RKO (cell line): Measurements from ENCODE around the gene JAK3.
A peak's percentile ranks its signal among the peaks of the same experiment; 100 is the strongest.
"Not testable (repeated sequence)": the region's sequence is repeated elsewhere in the genome, so short reads cannot be mapped to it uniquely, and the experiment has no call there.

Experiments
- DNase-seq: peaks from one replicate; pipeline ENCODE4 v3.0.0-alpha.2; 2016; ENCODE audit warnings: low spot score

JAK3 gene

DNA sequence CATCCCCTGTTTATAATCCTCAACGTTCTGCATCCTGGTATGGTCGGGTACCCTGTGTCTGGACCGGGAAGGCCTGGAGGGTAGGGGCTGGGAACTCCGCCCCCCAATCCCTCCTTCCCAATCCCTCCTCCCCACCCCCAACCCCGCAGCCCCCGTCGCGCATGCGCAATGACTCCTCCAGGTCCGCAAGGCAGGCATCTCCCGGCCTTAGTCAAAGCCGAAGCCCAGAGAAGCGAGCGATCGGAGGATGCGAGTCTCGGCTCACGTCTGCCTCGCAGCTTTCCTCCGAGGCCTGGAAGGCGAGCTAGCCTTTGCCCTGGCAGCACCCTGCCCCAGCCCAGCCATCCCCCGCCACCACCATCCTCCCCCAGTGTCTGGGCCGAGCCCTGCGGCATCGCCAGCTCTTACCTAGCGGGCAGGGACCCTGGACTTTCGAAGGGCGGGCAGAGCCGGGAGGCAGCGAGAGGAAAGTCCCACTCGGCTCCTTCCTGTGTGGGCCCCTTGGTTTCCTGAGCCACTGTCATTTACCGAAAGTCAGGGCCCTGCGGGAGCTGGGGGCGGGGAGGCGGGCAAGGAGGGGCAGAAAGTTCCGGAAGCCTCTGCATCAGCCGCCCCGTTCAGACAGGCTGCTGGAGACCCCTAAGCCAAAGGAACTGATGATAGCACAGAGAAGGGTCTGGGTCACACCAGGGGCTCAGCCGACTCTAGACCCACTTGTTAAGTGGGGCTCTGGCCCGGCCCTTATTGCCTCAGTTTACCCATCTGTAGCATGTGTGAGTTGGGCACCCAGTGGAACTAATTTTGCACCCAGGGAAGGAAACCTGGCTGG, at the start of gene JAK3:
Gene JAK3, minus strand, starts transcription at position 445 of the 829 bp plus-strand sequence. CDS start 3,565 bp downstream, outside the sequence.
- no peak for DNase-seq

DNA sequence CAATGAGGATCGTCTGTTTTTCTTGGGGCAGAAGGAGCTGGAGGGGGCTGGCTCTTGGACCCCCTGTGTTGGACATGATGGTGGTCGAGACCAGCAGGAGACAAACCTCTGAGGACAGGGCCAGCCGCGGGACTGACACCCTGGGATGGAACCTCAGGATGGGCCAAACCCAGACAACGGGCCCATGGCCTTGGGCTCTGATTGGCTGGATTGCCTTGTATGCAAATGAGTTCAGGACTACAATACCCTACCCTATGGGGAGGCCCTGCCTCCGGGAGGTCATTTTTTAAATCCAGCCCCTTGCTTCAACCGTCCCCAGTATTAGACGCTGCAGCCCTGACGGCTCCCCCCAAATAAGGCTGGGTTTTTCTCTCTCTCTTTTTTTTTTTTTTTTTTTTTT, 46.0 kb upstream of the JAK3 start:
- DNase-seq: no peak

DNA sequence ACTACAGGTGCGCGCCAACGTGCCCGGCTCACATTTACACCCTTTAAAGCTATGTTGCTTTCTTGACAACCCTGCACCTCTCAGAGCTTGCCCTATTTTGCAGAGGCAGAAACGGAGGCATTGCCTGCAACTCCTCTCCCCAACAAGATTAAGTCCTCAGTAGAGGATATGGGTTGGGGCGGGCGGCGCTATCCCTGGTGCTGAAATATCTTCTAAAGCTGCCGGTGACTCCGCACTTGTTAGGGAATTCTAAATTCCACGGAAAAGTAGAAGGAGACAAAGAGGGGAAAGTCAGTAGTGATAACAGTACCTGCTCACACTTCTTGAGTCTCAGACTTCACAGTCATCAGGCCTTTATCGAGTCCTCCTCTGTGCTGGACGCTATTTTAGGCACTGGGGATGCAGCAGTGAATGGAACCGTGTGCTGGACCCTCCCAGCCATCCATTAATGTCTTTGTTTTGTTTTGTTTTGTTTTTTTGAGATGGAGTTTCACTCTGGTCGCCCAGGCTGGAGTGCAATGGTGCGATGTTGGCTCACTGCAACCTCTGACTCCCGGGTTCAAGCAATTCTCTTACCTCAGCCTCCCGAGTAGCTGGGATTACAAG, 41.9 kb upstream of the JAK3 start:
- peak; percentile 66 for DNase-seq

DNA sequence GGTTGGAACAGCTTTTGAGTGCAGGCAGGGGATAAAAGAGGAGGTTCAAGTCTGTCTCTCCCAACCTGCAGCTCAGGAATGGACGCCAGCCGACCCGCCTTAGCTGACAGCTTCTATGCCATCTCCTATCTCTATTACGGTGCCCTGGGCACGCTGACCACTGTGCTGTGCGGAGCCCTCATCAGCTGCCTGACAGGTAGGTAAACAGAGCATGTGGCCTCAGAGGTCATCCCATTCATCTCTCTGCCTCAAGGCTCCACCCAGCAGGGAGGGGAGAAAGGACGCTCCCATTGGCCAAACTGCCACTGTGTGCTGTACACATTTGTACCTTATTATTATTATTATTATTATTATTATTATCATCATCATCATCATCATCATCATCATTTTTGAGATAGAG, 40.5 kb upstream of the JAK3 start:
- no peak for DNase-seq

DNA sequence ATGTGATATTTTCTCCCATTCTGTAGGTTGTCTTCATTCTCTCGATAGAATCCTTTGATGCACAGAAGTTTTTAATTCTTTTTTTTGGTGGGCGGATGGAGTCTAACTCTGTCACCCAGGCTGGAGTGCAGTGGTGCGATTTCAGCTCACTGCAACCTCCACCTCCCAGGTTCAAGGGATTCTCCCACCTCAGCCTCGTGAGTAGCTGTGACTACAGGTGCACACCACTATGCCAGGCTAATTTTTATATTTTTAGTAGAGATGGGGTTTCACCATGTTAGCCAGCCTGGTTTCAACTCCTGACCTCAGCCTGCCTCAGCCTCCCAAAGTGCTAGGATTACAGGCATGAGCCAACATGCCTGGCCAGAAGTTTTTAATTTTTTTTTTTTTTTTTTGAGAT, 39.4 kb upstream of the JAK3 start:
- not testable (repeated sequence) for DNase-seq

DNA sequence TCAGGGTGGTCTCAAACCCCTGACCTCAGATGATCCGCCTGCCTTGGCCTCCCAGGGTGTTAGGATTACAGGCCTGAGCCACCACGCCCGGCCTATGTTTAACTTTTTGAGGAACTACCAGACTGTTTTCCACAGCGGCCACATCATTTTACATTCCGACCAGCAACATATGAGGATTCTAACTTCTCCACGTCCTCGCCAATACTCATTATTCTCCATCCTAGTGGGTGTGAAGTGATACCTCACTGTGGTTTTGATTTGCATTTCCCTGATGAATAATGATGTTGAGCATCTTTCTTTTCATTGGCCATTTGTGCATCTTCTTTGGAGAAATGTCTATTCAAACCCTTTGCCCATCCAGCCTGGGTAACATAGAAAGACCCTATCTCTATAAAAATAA, 38.7 kb upstream of the JAK3 start:
- DNase-seq: no peak

DNA sequence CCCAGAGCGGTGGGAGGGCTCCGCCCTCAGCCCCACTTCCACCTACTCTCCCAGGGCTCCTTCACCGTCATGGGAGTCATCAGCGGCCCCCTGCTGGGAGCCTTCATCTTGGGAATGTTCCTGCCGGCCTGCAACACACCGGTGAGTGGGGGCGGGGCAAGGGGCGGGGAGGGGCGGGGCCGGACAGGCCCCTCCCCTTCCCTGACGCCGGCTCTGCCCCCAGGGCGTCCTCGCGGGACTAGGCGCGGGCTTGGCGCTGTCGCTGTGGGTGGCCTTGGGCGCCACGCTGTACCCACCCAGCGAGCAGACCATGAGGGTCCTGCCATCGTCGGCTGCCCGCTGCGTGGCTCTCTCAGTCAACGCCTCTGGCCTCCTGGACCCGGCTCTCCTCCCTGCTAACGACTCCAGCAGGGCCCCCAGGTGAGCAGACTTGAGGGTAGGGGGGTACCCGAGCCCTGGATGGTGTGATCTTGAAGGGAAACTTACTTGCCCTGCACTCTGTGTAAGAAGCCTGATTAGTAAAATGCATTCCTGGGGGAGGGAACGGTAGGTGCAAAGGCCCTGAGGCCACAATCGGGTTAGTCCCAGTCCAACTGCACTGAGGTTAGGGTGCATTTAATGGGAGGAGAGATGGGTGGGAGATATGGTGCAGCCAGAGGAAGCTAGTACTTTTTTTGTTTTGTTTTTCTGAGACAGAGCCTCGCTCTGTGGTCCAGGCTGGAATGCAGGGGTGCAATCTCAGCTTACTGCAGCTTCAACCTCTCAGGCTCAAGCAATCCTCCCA, 36.0 kb upstream of the JAK3 start:
- no peak for DNase-seq

DNA sequence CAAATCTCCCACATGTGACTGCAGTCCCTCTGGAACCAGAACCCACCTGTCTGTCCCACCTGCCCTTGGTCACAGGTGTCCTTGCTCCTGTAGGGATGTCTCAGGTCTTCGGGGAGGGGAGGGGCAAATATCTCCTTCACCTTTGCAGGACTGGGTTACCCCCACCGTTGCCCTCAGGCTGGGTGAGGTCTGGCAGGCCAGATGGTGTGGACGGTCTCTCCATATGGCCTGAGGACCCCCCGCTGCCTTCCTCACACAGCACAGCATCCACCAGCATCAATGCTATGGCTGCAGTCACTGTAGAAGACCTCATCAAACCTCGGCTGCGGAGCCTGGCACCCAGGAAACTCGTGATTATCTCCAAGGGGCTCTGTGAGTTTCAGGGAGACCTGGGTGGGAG, 33.9 kb upstream of the JAK3 start:
- DNase-seq: no peak

DNA sequence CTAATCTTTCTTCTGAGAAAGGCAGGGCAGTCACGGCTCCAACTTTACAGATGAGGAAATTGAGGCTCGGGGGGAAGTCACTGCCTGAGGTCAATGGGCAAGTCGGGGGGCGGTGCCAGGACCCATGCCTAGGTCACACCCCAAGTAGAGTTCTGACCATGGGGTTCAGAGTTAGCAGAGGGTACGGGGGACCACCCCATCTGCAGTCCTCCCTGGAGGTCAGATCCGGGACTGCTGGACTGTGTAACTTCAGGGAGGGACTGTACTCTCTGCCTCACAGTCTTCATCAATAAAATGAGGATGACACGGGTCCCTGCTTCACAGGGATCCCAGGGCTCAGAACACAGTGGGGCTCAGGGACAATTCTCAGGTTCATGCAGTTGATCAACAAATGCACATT, 31.7 kb upstream of the JAK3 start:
- DNase-seq: no peak

DNA sequence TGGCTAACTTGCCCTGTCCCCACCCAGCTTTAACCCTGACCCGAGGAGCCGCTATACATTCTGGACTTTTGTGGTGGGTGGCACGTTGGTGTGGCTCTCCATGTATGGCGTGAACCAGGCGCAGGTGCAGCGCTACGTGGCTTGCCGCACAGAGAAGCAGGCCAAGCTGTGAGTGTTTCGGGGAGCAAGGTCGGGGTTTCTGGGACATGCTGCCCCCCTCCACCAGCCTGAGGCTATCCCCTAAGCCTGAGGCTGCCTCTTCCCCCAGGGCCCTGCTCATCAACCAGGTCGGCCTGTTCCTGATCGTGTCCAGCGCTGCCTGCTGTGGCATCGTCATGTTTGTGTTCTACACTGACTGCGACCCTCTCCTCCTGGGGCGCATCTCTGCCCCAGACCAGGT, 29.9 kb upstream of the JAK3 start:
- no peak for DNase-seq

DNA sequence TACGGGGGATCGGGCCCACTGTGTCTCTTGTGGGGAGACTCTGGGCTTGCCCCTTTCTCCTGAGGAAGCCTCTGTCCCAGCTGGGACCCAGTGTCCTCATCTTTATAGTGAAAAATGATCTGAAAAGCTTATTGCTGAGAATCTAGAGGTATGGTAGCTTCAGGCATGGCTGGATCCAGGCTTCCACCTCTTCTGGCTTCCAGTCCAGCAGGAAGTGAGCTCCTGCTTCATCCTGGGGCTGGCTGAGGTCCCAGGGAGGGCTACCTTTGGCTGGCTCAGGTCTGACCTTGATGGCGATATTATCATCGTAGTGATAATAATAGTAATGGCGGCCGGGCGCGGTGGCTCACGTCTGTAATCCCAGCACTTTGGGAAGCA, 27.0 kb upstream of the JAK3 start:
- DNase-seq: no peak

DNA sequence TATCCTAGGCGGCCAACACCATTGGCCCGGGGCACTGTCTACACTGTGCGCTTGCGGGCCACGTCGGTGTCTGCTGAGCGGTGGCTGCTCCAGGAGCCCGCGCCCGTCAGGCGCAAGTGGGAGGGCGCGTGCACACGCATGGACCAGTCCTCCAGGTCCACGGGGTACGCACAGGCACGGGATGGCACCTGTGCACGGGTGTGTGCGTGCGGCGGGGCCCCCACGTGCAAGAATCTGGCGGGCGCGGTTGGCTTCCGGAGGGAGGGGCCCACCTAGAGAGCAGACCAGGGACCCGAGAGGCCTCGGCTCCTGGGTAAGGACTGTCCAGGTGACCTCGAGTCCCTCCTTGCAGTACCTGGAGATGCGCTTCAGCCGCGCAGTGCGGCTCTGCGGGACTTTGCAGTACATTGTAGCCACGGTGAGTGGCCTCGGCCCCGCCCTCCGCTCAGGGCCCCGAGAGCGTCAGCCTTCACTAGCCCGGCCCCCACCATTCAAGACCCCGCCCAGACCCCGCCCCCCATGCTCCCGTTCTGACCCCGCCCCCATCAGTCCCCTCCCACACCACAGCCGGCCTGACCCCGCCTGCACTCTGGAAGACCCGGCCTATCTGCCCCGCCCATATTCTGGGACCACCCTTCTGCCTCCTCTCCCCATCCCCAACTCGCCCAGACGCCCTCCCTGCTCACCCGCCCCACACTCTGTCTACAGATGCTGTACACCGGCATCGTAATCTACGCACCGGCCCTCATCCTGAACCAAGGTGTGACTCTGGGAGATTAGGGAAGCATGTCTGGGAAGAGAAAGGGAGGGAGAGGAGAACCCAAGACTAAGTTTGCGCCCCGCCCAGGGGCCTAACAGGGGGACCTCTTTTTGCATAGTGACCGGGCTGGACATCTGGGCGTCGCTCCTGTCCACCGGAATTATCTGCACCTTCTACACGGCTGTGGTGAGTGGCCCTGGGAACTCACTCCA, 26.3 kb upstream of the JAK3 start:
- no peak for DNase-seq

DNA sequence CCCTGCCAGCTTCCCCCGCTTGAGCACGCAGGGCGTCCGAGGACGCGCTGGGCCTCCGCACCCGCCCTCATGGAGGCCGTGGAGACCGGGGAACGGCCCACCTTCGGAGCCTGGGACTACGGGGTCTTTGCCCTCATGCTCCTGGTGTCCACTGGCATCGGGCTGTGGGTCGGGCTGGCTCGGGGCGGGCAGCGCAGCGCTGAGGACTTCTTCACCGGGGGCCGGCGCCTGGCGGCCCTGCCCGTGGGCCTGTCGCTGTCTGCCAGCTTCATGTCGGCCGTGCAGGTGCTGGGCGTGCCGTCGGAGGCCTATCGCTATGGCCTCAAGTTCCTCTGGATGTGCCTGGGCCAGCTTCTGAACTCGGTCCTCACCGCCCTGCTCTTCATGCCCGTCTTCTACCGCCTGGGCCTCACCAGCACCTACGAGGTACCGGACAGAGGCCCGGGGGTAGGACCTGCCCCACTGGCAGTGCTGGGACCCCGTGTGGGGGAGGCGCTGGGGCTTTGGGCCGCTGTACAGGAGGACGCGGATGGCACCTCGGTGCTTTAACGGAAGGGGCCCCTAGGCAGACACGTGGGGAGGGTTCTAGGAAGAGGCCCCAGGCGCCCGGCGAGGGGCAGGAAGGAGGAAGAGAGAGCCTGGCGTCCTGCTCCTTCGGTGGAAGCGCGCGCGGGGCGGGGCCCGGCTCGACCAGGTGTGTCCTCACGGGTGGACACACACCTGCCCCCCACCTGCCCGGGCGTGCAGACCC, 24.6 kb upstream of the JAK3 start:
- no peak for DNase-seq

DNA sequence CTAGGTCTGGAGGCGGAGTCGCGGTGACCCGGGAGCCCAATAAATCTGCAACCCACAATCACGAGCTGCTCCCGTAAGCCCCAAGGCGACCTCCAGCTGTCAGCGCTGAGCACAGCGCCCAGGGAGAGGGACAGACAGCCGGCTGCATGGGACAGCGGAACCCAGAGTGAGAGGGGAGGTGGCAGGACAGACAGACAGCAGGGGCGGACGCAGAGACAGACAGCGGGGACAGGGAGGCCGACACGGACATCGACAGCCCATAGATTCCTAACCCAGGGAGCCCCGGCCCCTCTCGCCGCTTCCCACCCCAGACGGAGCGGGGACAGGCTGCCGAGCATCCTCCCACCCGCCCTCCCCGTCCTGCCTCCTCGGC, 24.1 kb upstream of the JAK3 start, which contains the start of gene SLC5A5:
Gene SLC5A5, plus strand, starts transcription at position 68 of the 373 bp plus-strand sequence. CDS start 375 bp downstream, outside the sequence.
- DNase-seq: no peak

DNA sequence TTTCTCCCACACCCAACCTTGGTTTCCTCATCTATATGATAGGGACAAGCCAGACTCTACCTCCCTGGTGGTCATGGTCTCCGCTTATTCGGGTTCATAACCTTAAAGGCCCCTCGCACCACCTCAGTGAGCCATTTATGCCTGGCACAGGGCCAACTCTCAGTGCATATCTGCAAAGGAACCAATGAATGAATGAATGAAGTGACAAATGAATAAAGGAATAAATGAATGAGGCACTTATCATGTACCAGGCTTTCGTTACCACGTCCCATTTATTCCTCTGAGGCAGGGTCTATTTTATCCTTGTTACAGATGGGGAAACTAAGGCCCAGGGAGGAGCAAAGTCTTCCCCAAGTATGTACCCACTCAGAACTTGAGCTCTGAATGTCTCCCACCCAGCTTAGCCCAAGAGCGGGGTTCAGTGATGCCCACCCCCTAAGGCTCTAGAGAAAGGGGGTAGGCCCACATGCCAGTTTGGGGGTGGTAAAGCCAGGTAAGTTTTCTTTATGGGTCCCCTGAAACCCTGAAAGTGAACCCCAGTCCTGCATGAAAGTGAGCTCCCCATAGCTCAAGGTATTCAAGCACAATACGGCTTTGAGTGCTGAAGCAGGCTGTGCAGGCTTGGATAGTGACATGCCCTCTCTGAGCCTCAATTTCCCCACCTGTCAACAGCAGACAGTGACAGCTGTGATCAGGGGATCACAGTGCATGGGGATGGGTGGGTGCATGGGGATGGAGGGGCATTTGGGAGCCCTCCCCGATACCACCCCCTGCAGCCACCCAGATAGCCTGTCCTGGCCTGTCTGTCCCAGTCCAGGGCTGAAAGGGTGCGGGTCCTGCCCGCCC, 23.5 kb upstream of the JAK3 start:
- no peak for DNase-seq

DNA sequence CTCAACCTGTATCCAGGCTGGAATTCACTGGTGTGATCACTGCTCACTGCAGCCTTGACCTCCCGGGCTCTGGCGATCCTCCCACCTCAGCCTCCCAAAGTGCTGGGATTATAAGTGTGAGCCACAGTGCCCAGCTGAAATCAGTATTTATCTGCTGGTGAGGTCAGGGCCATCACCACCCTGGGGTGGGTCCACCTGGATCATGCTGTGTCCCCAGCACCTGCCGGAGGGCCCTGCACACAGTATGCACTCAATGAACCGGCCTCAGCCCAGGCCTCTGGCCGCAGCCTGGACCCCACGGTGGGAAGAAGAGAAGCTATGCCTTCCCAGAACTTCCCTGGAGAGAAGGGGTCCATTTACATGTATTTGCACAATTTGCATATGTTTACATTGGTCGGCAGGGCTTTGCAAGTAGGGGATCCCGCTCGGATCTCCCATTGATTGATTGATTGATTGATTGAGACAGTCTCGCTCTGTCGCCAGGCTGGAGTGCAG, 21.4 kb upstream of the JAK3 start:
- no peak for DNase-seq

DNA sequence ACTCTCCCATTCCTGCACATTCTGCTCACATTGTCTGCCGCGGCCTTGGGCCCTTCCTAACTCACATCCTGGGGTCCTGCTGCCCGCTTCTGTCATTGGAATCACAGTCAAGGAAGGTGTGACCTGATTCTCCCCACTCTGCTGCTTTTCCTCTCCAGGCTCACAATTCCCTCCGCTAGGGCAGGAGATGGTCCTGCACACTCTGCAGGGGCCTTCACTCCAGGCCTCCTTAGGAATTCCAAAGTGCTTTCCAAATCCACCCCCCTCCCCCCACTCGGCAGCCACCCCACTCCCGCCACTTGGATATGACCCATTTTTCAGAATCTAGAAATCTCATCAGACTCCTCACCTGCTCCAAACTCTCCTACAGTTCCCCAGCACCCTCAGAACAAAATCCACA, 20.9 kb upstream of the JAK3 start:
- no peak for DNase-seq

DNA sequence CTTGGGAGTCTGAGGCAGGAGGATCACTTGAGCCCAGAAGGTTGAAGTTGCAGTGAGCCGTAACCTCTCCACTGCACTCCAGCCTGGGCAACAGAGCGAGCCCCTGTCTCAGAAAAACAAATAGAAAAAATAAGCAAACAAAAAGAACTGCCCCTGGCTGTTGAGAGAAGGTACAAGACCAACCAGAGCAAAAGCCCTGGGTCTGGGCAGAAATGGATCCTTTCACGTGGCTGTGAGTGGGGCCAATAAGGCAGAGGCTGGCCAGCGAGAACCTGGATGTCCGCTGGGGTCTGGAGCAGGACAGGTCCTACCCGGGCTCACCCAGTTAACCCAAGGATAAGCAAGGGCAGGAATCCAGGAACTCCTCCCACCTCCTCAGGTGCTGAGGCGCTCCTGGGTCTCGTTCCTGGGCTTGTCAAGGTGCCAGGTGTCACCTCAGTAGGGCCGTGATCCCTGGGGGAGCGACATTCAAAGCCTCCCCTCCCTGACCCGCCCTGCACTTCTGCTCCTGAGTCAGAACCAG, 19.2 kb upstream of the JAK3 start:
- no peak for DNase-seq

DNA sequence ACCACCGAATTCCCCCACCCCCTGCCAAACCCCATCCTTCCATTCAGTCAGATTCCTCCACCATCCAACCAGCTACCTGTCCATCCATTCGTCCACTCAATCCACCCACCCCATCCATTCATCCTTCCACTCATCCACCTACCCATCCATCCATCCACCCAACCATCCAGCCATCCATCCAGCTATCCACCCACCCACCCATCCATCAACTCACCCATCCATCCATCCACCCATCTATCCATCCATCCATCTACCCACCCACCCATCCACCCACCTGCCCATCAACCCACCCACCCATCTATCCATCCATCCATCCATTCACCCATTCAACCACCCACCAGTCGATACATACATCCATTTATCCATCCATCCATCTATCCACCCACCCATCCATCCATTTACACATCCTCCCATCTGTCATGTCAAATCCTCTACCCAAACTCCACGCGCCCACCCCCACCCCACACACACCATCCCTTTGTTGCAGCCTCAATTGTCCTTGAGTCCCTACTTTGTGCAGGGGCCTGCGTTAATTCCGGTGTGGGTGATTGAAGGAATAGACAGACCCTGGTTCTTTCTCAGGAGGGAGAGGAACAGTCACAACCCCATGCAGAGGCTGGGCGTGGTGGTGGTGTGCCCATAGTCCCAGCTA, 18.7 kb upstream of the JAK3 start:
- DNase-seq: no peak
